ENCODE results near the gene SLC49A3.
"Not testable (repeated sequence)": the region's sequence is repeated elsewhere in the genome, so short reads cannot be mapped to it uniquely, and the experiment has no call there.

The SLC49A3 gene

DNA sequence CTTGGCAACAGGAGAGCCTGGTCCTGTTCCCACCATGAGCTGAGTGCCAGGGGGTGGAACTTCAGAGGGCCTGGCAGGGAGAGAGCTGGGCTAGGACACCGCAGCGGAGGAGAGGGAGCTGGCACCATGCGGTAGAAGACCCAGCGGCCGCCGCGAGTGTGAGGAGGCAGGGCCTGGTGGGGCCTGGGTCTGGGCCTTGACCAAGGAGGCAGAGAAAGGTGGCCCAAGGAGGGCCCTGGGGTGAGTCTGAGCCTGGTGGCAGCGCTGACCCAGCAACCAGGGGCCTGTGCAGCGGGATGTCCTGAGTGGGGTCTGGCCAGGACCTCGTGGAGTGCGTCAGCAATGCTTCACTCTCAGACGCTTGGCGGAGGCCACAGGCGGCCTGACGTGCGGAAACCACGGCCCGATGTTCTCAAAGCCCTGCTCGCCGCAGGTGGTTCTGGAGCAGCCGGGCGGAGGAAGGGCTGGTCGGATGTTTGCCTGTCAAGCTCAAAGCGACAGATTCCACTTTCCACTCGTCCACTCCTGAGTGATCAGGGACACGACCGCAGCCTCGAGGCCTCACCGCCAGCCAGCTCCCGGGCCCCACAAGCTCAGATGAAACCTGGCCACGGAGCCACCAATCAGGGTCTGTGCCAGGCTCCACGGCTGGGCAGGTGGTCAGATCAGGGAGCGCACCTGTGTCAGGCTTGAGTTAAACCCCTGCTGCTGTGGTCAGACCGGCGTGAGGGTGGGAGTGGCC lies 35.7 kb downstream of the SLC49A3 start:
- DNase-seq (ENCODE audit: low spot score): no peak

DNA sequence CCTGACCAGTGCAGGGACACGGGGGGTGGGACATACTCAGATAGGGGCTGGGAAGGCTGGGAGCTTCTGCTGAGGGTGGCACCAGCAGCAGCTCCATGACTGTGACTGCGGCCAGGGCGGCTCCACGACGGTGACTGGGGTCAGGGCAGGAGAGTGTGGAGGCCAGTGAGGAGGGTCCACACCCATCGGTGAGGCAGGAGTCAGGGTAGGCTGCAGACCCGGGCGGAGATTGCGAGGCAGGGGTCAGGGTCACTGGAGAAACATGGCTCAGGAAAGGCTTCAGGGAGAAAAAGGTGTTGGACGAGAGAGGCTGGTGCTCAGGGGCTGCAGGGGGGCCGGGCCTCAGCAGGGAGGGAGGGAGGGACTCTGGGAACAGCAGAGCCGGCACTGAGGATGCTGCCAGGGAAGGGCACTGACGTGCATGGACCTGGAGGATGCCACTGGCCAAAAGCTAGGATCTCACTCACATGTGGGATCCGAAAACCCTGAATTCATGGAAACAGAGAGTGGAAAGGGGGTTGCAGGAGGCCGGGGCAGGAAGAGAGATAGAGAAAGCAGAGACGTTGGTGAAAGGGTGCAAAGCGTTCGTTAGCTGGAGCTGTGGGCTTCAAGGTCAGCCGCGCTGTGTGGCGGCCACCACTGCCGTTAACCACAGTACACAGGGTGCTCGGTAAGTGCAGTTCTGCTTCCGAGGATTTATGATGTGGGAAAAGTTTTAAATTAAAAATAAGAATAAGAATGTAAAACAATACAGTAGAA lies 36.9 kb downstream of the SLC49A3 start:
- DNase-seq (ENCODE audit: low spot score): no peak

DNA sequence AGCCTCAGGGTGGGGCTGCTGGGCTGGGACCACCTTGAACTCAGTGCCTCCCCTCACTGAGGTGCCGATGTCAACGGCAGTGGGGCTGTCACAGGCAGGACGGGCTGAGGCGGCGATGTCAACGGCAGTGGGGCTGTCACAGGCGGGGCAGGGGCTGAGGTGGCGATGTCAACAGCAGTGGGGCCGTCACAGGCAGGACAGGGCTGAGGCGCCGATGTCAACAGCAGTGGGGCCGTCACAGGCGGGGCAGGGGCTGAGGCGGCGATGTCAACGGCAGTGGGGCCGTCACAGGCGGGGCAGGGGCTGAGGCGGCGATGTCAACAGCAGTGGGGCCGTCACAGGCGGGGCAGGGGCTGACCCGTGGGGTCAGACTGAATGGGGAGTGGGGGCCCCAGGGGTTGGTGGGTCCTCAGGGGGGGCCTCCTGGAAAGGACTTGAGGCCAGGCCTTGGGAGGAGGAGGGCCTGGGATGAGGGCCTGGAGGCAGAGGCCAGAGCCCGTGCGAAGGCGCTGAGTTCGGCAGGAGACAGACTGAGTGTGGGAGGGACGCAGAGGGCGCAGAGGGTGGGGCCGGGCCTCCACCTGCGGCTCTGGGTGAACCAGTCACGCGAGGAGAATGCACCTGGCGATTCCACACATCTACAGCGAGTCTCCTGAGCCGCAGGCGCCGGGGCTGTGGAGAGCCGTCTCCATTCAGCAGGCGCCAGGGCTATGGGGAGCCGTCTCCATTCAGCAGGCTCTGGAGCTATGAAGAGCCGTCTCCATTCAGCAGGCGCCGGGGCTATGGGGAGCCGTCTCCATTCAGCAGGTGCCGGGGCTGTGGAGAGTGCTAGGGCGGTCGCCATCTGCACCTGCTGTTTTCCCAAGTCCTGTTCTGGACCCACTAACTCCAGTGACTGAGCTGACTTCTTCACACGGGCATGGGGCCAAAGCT lies 37.7 kb downstream of the SLC49A3 start:
- DNase-seq (ENCODE audit: low spot score): no peak

DNA sequence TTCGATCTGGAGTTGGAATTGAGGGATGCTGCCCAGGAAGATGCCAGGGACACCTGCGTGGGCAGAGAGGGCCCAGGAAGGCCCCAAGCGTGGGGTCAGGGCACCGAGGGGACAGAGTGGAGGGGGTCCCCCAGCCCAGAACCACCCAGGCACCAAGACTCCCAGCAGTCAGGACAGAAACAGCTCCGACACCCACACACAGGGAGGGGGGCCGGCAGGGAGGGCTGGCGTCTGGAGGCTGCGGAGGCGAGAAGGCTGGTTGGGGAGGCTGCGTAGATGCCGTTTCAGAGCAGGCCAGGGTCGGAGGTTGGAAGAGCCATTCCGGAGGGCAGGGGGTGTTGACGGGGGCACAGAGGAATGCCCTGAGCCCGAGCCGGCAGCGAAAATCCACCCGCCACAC lies 38.5 kb downstream of the SLC49A3 start:
- DNase-seq (ENCODE audit: low spot score): no peak

DNA sequence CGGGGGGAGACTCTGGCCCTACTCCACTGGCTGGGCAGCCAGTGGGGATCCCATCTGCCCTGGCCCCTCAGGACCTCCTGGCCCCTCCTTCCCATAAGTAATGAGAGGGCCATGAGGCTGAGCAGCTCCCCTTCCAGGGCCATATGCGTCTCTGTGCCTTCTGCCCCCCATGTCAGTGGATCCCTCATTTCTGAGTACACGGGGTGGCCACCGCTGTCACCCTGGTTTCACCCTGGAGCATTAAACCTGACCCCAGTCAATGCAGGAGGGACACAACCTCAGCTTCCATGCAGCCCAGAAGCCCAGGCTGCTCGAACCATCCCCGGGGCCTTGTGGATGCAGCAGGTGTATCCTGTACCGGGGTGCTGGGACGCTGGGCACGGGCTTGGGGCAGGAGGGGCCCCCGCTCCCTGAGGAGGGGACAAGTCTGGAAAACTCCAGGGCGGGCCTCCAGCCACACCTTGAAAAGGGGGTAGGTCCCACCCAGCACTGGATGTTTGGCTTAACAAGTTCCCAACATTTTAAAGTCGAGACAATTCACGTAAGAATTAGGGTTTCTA lies 39.1 kb downstream of the SLC49A3 start:
- no peak for DNase-seq (ENCODE audit: low spot score)

DNA sequence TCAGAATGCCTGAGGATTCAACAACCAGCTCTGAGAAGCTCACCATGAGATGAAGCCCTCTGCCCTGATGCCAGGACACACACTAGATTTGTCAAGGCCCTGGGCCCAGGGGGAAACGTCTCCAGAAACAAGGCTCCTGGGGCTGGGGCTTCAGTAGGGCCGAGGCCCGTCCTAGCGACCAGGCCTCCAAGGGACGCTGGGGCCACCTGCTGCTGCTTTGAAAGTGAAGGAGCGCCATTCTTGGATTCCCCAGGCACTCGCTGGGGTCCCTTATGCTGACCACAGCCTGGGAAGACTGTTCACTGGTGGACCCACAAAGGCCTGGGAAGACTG lies 39.7 kb downstream of the SLC49A3 start:
- no peak for DNase-seq (ENCODE audit: low spot score)

DNA sequence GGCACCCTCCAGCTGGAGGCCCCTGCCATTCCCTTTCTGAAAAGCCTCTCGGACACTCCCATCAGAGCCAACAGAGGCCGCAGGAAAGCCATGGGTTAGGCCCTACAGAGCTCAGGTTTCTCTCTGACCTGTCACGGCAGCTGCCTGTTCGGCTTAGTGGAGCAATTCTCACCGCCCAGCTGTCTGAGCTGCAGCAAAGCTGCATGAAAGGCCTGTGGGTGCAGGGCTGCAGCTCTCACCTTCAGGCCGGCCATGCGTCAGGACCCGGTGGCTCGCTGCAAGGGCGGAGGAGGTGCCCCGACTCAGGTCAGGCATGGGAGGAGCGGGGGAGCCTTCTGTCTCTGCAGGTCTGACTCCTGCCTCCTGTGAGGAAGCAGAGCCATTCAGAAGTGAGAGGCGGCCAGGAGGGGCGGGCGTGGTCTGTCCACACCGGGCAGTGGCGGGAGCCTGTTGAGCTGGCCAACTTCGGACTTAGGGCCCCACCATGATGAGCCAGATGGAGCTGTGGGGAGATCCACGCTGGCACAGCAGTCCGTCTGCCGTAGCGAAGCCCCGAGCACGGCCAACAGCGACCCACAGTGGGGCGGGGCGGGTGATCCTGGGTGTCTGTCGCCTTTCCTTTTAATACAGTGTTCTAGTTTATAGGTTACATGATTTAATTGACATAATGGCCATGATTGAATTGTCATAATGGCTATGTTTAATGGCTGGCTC lies 40.2 kb downstream of the SLC49A3 start:
- DNase-seq (ENCODE audit: low spot score): no peak

DNA sequence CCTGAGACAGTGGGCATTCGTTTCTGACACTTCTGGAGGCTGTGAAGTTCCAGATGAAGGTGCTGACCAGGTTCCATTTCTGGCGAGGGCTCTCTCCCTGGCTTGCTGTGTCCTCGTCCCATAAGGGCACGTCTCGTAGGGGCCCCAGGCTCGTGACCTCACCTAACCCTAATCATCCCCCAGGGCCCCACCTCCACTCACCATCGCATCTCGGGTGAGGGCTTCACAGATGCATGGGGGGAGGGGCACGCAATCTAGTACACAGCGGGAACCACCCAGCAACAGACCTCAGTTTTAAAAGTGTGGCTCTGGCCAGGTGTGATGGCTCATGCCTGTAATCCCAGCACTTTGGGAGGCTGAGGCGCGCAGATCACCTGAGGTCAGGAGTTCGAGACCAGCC lies 41.5 kb downstream of the SLC49A3 start:
- no peak for DNase-seq (ENCODE audit: low spot score)

DNA sequence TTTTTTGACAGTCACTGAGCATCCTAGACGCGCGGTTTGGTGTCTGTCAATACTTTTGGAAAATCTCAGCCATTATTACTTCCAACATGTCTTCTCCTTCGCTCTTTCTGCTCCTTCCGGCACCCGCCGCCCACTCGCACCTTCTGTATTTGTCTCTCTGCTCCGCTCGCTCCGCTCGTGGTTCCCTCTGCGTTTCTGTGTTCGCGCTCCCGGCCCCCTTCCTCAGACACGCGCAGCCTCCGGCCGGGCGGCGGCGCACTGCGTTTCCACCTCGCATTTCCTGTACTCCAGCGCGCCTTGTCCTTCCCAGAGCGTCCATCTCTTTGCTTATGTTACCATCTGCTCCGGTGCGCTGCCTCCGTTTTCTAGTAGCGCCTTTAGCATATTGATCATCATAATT lies 42.5 kb downstream of the SLC49A3 start:
- DNase-seq (ENCODE audit: low spot score): no peak

DNA sequence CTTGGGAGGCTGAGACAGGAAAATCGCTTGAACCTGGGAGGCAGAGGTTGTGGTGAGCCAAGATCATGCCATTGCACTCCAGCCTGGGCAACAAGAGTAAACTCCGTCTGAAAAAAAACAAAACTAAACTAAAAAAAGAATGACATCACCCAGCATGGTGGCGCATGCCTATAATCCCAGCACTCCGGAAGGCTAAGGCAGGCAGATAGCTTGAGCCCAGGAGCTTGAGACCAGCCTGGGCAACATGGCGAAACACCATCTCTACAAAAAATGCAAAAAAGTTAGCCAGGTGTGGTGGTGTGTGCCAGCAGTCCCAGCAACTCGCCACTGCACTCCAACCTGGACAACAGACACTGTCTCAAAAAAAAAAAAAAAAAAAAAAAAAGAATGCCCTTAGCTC lies 46.6 kb downstream of the SLC49A3 start:
- not testable (repeated sequence) for DNase-seq (ENCODE audit: low spot score)

DNA sequence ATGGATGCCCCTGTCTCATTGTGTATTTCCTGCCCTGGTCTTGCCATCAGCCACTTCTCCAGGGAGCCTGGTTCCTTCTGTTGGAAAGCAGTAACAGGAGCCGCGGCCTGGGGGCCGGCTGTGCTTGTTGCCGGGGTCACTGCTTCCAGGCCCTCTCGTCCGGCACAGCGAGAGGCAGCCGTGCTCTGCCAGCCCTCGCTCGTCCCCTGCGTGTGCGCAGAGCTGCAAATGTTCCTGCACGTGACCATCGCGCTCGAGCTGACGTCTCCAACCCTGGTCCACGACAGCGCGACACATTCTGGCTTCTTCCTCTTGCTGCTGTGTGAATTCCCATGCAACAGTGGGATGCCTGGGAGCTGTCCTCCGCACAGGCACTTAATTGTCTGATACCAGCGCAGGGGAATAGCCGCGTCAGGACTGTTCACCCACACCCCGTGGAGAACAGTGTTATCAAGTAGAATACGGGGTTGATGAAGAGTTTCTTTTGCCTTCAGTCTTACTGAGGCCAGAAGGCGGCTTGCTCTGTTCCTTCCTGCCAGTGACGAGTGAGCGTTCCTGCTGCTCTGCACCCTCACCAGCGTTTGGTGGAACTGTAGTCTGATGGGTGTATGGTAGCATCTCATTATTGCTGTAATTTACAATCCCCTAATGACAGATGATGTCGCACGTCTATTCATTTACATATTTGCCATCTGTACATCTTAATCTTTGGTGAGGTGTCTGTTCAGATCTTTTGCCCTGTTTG lies 51.2 kb downstream of the SLC49A3 start:
- no peak for DNase-seq (ENCODE audit: low spot score)

DNA sequence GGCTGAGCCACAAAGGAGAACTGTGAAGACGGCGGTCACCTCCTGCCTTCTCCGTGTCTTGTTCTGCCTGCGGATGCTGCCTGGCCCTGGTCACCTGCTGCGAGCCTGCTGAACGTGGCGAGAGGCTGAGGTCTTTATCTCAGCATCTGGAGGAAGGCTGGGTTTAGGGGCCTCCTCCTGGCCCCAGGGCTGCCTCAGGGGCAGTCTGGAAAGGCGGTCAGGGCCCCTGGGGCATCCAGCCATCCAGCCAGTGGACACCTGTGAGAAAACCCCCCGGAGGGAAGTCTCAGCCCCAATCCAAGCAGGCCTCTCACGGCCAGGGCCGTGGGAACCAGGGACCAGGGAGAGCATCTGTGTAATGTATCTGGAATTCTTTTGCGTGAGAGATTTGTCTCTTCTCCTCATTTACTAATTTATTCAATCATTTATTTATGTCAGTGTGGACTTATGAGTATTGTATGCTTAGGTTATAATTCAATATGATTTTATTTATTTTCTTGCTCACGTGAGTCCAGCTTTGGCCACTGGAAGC lies 52.3 kb downstream of the SLC49A3 start:
- DNase-seq (ENCODE audit: low spot score): no peak

DNA sequence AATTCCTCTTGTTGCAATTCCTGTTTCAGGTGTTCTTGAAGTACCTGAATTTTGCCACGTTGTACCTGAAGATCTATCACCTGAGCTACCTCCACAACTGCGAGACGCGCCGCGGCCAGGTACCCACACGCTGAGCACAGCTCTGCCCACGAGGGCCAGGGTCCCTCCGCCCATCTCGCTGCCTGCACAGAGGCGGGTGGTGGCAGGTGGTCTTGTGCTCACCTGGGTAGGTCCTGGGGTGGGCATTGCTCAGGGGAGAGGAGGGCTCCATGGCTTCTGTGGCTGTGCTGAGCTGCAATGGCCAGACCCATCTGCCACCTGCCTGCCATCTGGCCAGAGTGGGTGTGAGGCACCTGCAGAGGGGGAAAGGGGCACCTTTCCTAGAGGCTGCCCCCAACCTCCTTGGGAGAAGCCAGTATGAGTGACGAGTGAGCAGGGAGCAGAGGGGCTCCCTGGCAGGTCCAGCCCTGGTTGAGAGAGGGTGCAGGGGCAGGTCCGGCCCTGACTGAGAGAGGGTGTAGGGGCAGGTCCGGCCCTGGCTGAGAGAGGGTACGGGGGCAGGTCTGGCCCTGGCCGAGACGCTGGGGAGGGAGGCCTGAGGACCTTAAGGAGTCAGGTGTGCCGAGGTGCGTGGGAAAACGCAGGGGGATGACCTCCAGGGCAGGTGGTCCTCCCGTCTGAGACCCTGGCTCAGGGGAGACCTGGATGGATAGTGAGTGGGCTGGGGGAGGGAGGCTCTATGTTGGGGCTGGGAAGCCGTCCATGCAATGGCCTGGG lies 52.9 kb downstream of the SLC49A3 start:
- no peak for DNase-seq (ENCODE audit: low spot score)

DNA sequence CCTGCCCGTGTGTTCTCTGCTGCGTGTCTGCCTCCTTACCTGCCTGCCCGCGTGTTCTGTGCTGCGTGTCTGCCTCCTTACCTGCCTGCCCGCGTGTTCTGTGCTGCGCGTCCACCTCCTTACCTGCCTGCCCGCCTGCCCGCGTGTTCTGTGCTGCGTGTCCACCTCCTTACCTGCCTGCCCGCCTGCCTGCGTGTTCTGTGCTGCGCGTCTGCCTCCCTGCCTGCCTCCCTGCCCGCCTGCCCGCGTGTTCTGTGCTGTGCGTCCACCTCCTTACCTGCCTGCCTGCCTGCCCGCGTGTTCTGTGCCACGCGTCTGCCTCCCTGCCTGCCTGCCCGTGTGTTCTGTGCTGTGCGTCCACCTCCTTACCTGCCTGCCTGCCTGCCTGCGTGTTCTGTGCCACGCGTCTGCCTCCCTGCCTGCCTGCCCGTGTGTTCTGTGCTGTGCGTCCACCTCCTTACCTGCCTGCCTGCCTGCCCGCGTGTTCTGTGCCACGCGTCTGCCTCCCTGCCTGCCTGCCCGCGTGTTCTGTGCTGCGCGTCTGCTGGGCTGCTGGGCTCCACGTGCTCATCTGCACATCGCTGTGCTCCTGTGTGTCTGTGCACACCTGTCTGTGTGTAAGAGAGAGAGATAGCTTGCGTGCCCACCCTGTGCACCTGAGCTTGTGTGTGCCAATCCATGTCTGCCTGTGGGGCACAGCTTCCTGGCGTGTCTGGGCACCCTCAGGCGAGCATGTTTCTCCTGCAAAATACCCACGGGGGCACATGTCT lies 53.7 kb downstream of the SLC49A3 start:
- DNase-seq (ENCODE audit: low spot score): not testable (repeated sequence)

DNA sequence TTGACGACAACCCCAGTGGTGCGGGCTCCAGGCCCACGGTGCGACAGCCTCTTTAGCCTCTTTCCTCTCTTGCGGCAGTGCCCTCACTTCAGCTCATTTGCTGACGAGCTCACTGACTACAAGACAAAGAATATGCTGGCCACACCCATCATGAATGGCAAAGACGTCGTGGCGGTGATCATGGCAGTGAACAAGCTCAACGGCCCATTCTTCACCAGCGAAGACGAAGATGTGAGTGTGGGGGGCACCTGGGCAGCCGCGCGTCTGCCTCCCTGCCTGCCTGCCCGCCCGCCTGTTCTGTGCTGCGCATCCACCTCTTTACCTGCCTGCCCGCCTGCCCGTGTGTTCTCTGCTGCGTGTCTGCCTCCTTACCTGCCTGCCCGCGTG lies 54.4 kb downstream of the SLC49A3 start:
- DNase-seq (ENCODE audit: low spot score): no peak

DNA sequence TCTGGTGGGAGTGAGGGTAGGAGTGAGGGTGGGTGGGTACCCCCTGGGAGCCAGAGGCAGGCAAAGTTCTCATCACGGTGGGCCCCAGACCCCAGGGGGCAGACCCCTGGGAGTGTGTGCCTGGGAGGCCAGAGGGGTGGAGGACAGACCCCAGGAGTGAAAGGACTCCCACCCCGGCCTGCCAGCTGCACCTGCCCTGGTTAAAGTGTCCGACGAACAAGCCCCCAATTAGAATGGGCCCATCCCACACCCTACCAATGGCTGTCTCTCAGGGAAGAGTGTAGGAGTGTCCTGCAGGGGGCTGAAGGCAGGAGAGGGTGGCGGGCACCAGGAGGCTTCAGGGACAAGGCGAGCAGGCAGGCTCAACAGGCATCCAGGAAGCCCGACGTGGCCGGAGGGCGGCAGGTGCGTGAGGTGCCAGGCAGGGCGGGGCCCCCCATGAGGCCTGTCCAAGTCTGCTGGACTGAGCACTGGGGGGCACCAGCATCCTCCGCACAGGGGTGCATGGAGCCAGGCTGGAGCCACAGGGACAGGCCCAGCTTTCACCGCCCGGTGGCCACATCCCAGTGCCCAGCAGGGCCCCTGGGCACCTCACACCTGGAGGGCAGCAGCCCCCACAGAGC lies 54.9 kb downstream of the SLC49A3 start:
- DNase-seq (ENCODE audit: low spot score): no peak

DNA sequence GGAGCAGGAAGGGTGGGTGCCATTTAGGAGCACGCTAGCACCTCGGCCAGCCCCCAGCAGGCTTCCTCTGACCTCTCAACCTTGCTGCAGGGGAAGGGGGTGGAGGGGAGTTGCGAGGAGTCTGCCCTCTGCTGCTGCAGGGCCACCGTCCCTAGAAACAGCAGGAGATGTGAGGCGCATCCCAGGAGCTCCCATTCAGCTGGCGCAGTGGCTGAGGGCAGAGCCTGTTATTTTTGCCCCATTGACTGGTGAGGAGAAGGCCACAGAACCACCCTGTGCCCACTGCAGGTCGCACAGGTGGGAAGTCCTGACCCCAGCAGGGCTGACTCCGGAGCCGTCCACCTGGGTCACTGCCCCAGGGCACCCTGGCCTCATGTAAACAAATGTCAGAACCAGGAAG lies 55.5 kb downstream of the SLC49A3 start:
- no peak for DNase-seq (ENCODE audit: low spot score)

DNA sequence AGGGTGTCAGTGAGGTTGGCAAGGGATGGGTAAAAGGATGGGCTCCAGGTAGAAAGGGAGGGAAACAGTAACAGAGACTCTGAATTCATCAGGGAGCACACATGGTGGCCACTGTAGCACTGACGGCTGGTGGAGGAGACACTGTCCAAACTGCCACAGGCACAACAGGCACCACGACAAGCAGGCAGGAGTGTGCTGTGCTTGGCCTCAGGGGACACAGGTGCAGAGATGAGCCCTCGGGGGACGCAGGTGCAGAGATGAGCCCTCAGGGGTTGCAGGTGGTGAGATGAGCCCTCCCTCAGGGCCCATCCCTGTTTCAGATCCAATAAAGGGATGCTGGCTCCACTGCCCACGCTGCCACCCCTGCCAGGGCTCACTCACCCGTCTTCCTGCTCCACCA lies 56.0 kb downstream of the SLC49A3 start:
- DNase-seq (ENCODE audit: low spot score): no peak
